DOHH2 (cell line): ENCODE results near the gene CD2AP.
"Not testable (repeated sequence)": the region's sequence is repeated elsewhere in the genome, so short reads cannot be mapped to it uniquely, and the experiment has no call there.

ENCODE experiments used
- H3F3A ChIP-seq: fragments of 200-600 bp; sonication (generic), shearing (Covaris generic); 2 replicates; pipeline ENCODE4 v1.6.0; 2016; ENCODE audit warnings: antibody characterized with exemption, mild to moderate bottlenecking; ENCODE audit not compliant: control insufficient read depth, insufficient read depth
- H3K27ac ChIP-seq: fragments of 200-600 bp; sonication (generic); 2 replicates; pipeline ENCODE4 v1.5.1; 2014; ENCODE audit warnings: low read depth, mild to moderate bottlenecking, low read length, moderate library complexity
- H3K27me3 ChIP-seq: fragments of 200-600 bp; sonication (generic); 2 replicates; pipeline ENCODE4 v1.6.1; 2014; ENCODE audit warnings: mild to moderate bottlenecking, low read length, mixed read lengths; ENCODE audit not compliant: control insufficient read depth
- H3K36me3 ChIP-seq: fragments of 200-600 bp; sonication (generic); 2 replicates; pipeline ENCODE4 v1.6.1; 2014; ENCODE audit warnings: mild to moderate bottlenecking, low read length, moderate library complexity, mixed read lengths; ENCODE audit not compliant: control insufficient read depth
- H3K4me1 ChIP-seq: fragments of 200-600 bp; sonication (generic); 2 replicates; pipeline ENCODE4 v1.6.1; 2014; ENCODE audit warnings: mild to moderate bottlenecking, low read length, mixed read lengths; ENCODE audit not compliant: control insufficient read depth
- H3K4me2 ChIP-seq: fragments of 200-600 bp; sonication (generic); 2 replicates; pipeline ENCODE4 v1.6.0; 2014; ENCODE audit warnings: mild to moderate bottlenecking, low read length, moderate library complexity
- H3K4me3 ChIP-seq: fragments of 200-600 bp; sonication (generic); 2 replicates; pipeline ENCODE4 v1.5.1; 2014; ENCODE audit warnings: mild to moderate bottlenecking, low read length, mixed read lengths
- H3K79me2 ChIP-seq: fragments of 200-600 bp; sonication (generic); 2 replicates; pipeline ENCODE4 v1.6.1; 2014; ENCODE audit warnings: mild to moderate bottlenecking, low read length, mixed read lengths; ENCODE audit not compliant: control insufficient read depth
- H3K9me2 ChIP-seq: fragments of 200-600 bp; sonication (generic); replicated peaks from 2 replicates; pipeline ENCODE4 v1.6.1; 2014; ENCODE audit warnings: mild to moderate bottlenecking, low read length, mixed read lengths; ENCODE audit not compliant: control insufficient read depth
- H3K9me3 ChIP-seq: fragments of 200-600 bp; sonication (generic); 2 replicates; pipeline ENCODE4 v1.6.1; 2014; ENCODE audit warnings: antibody characterized with exemption, low read length, mixed read lengths; ENCODE audit not compliant: control insufficient read depth, insufficient read depth
- H4K20me1 ChIP-seq: fragments of 200-600 bp; sonication (generic); 2 replicates; pipeline ENCODE4 v1.6.0; 2014; ENCODE audit warnings: low read depth, mild to moderate bottlenecking, antibody characterized with exemption, low read length, moderate library complexity; ENCODE audit not compliant: control insufficient read depth, insufficient read depth
- CTCF ChIP-seq: fragments of 200-600 bp; sonication (generic); IDR thresholded peaks from one replicate; pipeline ENCODE4 v1.5.1; 2014; ENCODE audit warnings: antibody characterized with exemption, mild to moderate bottlenecking, low read depth, low read length; ENCODE audit not compliant: poor library complexity, severe bottlenecking
- EZH2phosphoT487 ChIP-seq: fragments of 200-600 bp; sonication (generic); IDR thresholded peaks from 2 replicates; pipeline ENCODE4 v1.6.1; 2017; ENCODE audit warnings: borderline replicate concordance, mild to moderate bottlenecking, antibody characterized with exemption, low read length, moderate library complexity, mixed read lengths

Gene CD2AP

GRCh38 chr6:47479874-47480273 lies 2.3 kb downstream of the CD2AP start:
- H3K27ac ChIP-seq: no peak overlapping the region
- no peaks in the 10 kb centered on the region for H3K9me3 ChIP-seq
- H3K4me2 ChIP-seq: peak overlapping the region; percentile 75
- peaks cover 10% of the 10 kb centered on the region; the same call in 1 of the 2 replicates for H3K36me3 ChIP-seq
- H3F3A ChIP-seq: peaks cover 5% of the 10 kb centered on the region; the same call in 1 of the 2 replicates
- no peaks in the 10 kb centered on the region for H3K9me2 ChIP-seq
- H4K20me1 ChIP-seq: peaks cover 17% of the 10 kb centered on the region; the same call in 1 of the 2 replicates
- H3K4me1 ChIP-seq: peaks cover 56% of the 10 kb centered on the region
- H3K4me3 ChIP-seq: peak overlapping the region; percentile 73
- peaks cover 82% of the 10 kb centered on the region for H3K79me2 ChIP-seq
- no peaks in the 10 kb centered on the region for H3K27me3 ChIP-seq
- no peak for TF ChIP-seq CTCF
- no peak for TF ChIP-seq EZH2phosphoT487

- Histone ChIP-seq H4K20me1 (peaks cover 23% of the 10 kb centered on the region; the same call in 1 of the 2 replicates), H3K79me2 (peaks cover 93% of the 10 kb centered on the region), H3K4me3 (peak overlapping the region; percentile 73), H3K4me1 (peaks cover 57% of the 10 kb centered on the region), H3K4me2 (peak overlapping the region; percentile 75), H3K36me3 (peaks cover 15% of the 10 kb centered on the region)
- H3F3A ChIP-seq, H3K27me3 ChIP-seq, H3K27ac ChIP-seq, H3K9me2 ChIP-seq, H3K9me3 ChIP-seq: not testable (repeated sequence)
These were observed 3.6 kb downstream of the CD2AP start for GRCh38 chr6:47481213-47481612.

GRCh38 chr6:47481806-47482205 lies 4.2 kb downstream of the CD2AP start:
- peaks cover 26% of the 10 kb centered on the region; the same call in 1 of the 2 replicates for H4K20me1 ChIP-seq
- H3K27ac ChIP-seq: peak overlapping the region; percentile 50

More at GRCh38 chr6:47481806-47482205, 4.2 kb downstream of the CD2AP start:
- Histone ChIP-seq H3F3A (peaks cover 5% of the 10 kb centered on the region; the same call in 1 of the 2 replicates), H3K4me3 (peak overlapping the region; percentile 41), H3K4me2 (peak overlapping the region; percentile 60), H3K4me1 (peaks cover 53% of the 10 kb centered on the region), H3K9me2 (no peaks in the 10 kb centered on the region), H3K36me3 (peaks cover 15% of the 10 kb centered on the region), H3K27me3 (no peaks in the 10 kb centered on the region), H3K9me3 (no peaks in the 10 kb centered on the region), H3K79me2 (peaks cover 93% of the 10 kb centered on the region)
- no peak for TF ChIP-seq EZH2phosphoT487
- TF ChIP-seq CTCF: no peak
